ENCODE data around the gene UBE2H. TPM values are rescaled to one million over a fixed set of nuclear protein-coding genes. Genes with fewer than 3 reads are reported as not detected.
"Not testable (repeated sequence)": the region's sequence is repeated elsewhere in the genome, so short reads cannot be mapped to it uniquely, and the experiment has no call there.

Gene UBE2H
- total RNA-seq, 2 experiments from 2014 or later, result 52.1 to 52.5 TPM

GRCh38 chr7:129798616-129799349, 154.0 kb downstream of the UBE2H start:
- no peaks in the 10 kb centered on the region for H3K9me3 ChIP-seq (ENCODE audit: control insufficient read depth in 1 of 2, insufficient read depth in 1 of 2, low read length in 2 of 2)
- no peak for TF ChIP-seq CTCF (IDR thresholded peaks at IDR 0.05)
- no peaks in the 10 kb centered on the region for H3K36me3 ChIP-seq (ENCODE audit: insufficient read depth, low read length)
- POLR2A ChIA-PET, result no interaction called here
- DNase-seq (no peak), ATAC-seq (ENCODE audit: poor library complexity) (no peak)
- peaks cover 4% of the 10 kb centered on the region for H3K27me3 Mint-ChIP-seq
- no peaks in the 10 kb centered on the region for H3K4me1 Mint-ChIP-seq (ENCODE audit: low read depth)
- H3K36me3 Mint-ChIP-seq (ENCODE audit: low read depth), result no peaks in the 10 kb centered on the region
- no peak overlapping the region for H3K4me3 Mint-ChIP-seq
- no peaks in the 10 kb centered on the region for H3K9me3 Mint-ChIP-seq
- no peak overlapping the region for H3K4me3 ChIP-seq (ENCODE audit: low read length)
- H3K27me3 ChIP-seq (ENCODE audit: control insufficient read depth in 1 of 2, insufficient read depth in 2 of 2, low read length in 2 of 2), result no peaks in the 10 kb centered on the region
- intact Hi-C loops (cut with DNase I, micrococcal nuclease), result no loop called here
- CTCF ChIA-PET, result no interaction called here
- H3K27ac Mint-ChIP-seq, result no peak overlapping the region
- H3K4me1 ChIP-seq (ENCODE audit: insufficient read depth, low read length), result no peaks in the 10 kb centered on the region
- H3K27ac ChIP-seq (ENCODE audit: low read depth in 1 of 2, low read length in 2 of 2), result no peak overlapping the region

GRCh38 chr7:129797214-129797789, 155.5 kb downstream of the UBE2H start:
- Mint-ChIP-seq H3K27me3 (peaks cover 4% of the 10 kb centered on the region), H3K4me1 (ENCODE audit: low read depth) (no peaks in the 10 kb centered on the region), H3K9me3 (no peaks in the 10 kb centered on the region), H3K27ac (no peak overlapping the region), H3K4me3 (no peak overlapping the region), H3K36me3 (ENCODE audit: low read depth) (no peaks in the 10 kb centered on the region)
- no peak for TF ChIP-seq CTCF (IDR thresholded peaks at IDR 0.05)
- no peak overlapping the region for H3K4me3 ChIP-seq (ENCODE audit: low read length)
- intact Hi-C loops (cut with DNase I, micrococcal nuclease), result no loop called here
- no peak overlapping the region for H3K27ac ChIP-seq (ENCODE audit: low read depth in 1 of 2, low read length in 2 of 2)
- H3K4me1 ChIP-seq (ENCODE audit: insufficient read depth, low read length), result no peaks in the 10 kb centered on the region
- ATAC-seq (ENCODE audit: poor library complexity), result no peak
- H3K27me3 ChIP-seq (ENCODE audit: control insufficient read depth in 1 of 2, insufficient read depth in 2 of 2, low read length in 2 of 2), result no peaks in the 10 kb centered on the region
- CTCF ChIA-PET, result no interaction called here
- DNase-seq, result no peak
- no peaks in the 10 kb centered on the region for H3K9me3 ChIP-seq (ENCODE audit: control insufficient read depth in 1 of 2, insufficient read depth in 1 of 2, low read length in 2 of 2)
- H3K36me3 ChIP-seq (ENCODE audit: insufficient read depth, low read length), result no peaks in the 10 kb centered on the region
- POLR2A ChIA-PET, result no interaction called here

GRCh38 chr7:129796186-129796775, 156.5 kb downstream of the UBE2H start:
- Histone ChIP-seq H3K27me3 (ENCODE audit: control insufficient read depth in 1 of 2, insufficient read depth in 2 of 2, low read length in 2 of 2) (no peaks in the 10 kb centered on the region), H3K9me3 (ENCODE audit: control insufficient read depth in 1 of 2, insufficient read depth in 1 of 2, low read length in 2 of 2) (no peaks in the 10 kb centered on the region), H3K27ac (ENCODE audit: low read depth in 1 of 2, low read length in 2 of 2) (no peak overlapping the region), H3K4me3 (ENCODE audit: low read length) (no peak overlapping the region), H3K36me3 (ENCODE audit: insufficient read depth, low read length) (no peaks in the 10 kb centered on the region), H3K4me1 (ENCODE audit: insufficient read depth, low read length) (no peaks in the 10 kb centered on the region)
- POLR2A ChIA-PET, result no interaction called here
- Mint-ChIP-seq H3K4me3 (no peak overlapping the region), H3K4me1 (ENCODE audit: low read depth) (no peaks in the 10 kb centered on the region), H3K36me3 (ENCODE audit: low read depth) (no peaks in the 10 kb centered on the region), H3K9me3 (no peaks in the 10 kb centered on the region), H3K27ac (no peak overlapping the region), H3K27me3 (peaks cover 8% of the 10 kb centered on the region)
- no peak for ATAC-seq (ENCODE audit: poor library complexity)
- CTCF ChIA-PET, result no interaction called here
- intact Hi-C loops (cut with DNase I, micrococcal nuclease), result no loop called here
- no peak for TF ChIP-seq CTCF (IDR thresholded peaks at IDR 0.05)
- DNase-seq, result no peak

- ATAC-seq (ENCODE audit: poor library complexity); H3K36me3 Mint-ChIP-seq (ENCODE audit: low read depth); H3K4me1 Mint-ChIP-seq (ENCODE audit: low read depth); H3K4me3 Mint-ChIP-seq; POLR2A ChIA-PET; H3K9me3 ChIP-seq (ENCODE audit: control insufficient read depth in 1 of 2, insufficient read depth in 1 of 2, low read length in 2 of 2); H3K27ac ChIP-seq (ENCODE audit: low read depth in 1 of 2, low read length in 2 of 2); H3K27ac Mint-ChIP-seq; DNase-seq; H3K9me3 Mint-ChIP-seq; H3K27me3 ChIP-seq (ENCODE audit: control insufficient read depth in 1 of 2, insufficient read depth in 2 of 2, low read length in 2 of 2); H3K4me1 ChIP-seq (ENCODE audit: insufficient read depth, low read length); H3K4me3 ChIP-seq (ENCODE audit: low read length); CTCF ChIA-PET; H3K36me3 ChIP-seq (ENCODE audit: insufficient read depth, low read length); intact Hi-C loops (cut with DNase I, micrococcal nuclease): not testable (repeated sequence)
- H3K27me3 Mint-ChIP-seq, result peaks cover 14% of the 10 kb centered on the region
These were observed 158.3 kb downstream of the UBE2H start for GRCh38 chr7:129794461-129794860.

All from CD4-positive, alpha-beta T cell (primary cell).